ENCODE measurements around the gene INPP5A. TPM values are rescaled to one million over a fixed set of nuclear protein-coding genes. Genes with fewer than 3 reads are reported as not detected.

The INPP5A gene
- total and polyA plus RNA-seq, 2 of the 13 experiments (the other 11 are each of a cell fraction or from before 2014, with no cell fraction given) = 17.5 to 37.9 TPM

DNA sequence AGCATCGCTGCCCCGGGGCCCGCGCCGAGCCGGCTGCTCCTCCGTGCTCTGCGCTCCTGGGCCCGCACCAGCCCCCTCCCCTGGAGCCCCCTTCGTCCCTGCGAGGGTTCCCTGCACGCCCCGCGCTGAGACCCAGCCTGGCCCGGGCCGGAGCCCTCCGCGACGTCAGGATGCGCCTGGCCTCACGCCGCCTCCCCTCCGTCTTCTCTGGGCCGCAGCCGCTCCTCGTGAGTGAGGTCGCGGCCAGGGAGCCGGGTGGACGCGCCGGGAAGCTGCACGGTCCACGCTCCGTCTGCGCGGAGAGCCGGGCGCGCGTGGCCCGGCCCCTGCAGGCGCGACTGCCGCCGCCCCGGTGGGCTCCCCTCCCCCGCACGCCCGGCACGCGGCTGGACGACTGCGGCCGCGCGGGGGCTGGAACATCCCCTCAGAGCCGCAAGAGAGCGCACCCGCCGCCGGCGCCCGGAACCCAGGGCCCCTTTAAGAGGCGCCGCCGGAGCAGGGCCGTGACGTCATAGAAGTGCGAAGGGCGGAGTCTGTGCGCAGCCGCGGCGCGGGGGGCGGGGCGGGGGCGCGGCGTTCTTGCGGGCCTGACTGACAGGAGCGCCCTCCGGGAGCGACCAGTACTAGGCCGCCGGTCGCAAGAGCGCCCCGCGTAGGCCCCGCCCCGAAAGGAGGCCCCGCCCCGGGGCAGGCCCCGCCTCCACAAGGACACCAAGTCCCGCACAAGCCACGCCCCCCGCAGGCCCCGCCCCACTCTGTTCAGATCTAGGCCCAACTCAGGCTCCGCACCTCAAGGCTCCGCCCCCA is 507 bp upstream of the INPP5A start (continued):
- TF ChIP-seq, protein P1, sequence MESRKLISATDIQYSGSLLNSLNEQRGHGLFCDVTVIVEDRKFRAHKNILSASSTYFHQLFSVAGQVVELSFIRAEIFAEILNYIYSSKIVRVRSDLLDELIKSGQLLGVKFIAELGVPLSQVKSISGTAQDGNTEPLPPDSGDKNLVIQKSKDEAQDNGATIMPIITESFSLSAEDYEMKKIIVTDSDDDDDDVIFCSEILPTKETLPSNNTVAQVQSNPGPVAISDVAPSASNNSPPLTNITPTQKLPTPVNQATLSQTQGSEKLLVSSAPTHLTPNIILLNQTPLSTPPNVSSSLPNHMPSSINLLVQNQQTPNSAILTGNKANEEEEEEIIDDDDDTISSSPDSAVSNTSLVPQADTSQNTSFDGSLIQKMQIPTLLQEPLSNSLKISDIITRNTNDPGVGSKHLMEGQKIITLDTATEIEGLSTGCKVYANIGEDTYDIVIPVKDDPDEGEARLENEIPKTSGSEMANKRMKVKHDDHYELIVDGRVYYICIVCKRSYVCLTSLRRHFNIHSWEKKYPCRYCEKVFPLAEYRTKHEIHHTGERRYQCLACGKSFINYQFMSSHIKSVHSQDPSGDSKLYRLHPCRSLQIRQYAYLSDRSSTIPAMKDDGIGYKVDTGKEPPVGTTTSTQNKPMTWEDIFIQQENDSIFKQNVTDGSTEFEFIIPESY (CRISPR knock-in tag; IDR thresholded peaks at IDR 0.05) = no peak
- TF ChIP-seq NFYC (CRISPR knock-in tag; IDR thresholded peaks at IDR 0.05) = peak; percentile 43
- no peak for TF ChIP-seq AGO2 (optimal IDR thresholded peaks at IDR 0.05; ENCODE audit: low read depth, low read length)
- no peak for TF ChIP-seq ZNF619 (CRISPR knock-in tag; IDR thresholded peaks at IDR 0.05)
- TF ChIP-seq, protein P2, sequence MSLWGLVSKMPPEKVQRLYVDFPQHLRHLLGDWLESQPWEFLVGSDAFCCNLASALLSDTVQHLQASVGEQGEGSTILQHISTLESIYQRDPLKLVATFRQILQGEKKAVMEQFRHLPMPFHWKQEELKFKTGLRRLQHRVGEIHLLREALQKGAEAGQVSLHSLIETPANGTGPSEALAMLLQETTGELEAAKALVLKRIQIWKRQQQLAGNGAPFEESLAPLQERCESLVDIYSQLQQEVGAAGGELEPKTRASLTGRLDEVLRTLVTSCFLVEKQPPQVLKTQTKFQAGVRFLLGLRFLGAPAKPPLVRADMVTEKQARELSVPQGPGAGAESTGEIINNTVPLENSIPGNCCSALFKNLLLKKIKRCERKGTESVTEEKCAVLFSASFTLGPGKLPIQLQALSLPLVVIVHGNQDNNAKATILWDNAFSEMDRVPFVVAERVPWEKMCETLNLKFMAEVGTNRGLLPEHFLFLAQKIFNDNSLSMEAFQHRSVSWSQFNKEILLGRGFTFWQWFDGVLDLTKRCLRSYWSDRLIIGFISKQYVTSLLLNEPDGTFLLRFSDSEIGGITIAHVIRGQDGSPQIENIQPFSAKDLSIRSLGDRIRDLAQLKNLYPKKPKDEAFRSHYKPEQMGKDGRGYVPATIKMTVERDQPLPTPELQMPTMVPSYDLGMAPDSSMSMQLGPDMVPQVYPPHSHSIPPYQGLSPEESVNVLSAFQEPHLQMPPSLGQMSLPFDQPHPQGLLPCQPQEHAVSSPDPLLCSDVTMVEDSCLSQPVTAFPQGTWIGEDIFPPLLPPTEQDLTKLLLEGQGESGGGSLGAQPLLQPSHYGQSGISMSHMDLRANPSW (CRISPR knock-in tag; IDR thresholded peaks at IDR 0.05; ENCODE audit: borderline replicate concordance) = no peak
- TF ChIP-seq ZFP82 (CRISPR knock-in tag; IDR thresholded peaks at IDR 0.05; ENCODE audit: borderline replicate concordance) = peak; percentile 75; the same call in 1 of the 2 replicates
- TF ChIP-seq ELF1 (CRISPR knock-in tag; IDR thresholded peaks at IDR 0.05) = 0 out of 2 replicates have a peak, but pooled peaks have one; percentile 25
- TF ChIP-seq PAX8 (CRISPR knock-in tag; IDR thresholded peaks at IDR 0.05; ENCODE audit: borderline replicate concordance) = no peak
- TF ChIP-seq ZFY (CRISPR knock-in tag; IDR thresholded peaks at IDR 0.05) = peak; percentile 79
- peak; percentile 53; the same call in 1 of the 2 replicates for TF ChIP-seq ZNF329 (CRISPR knock-in tag; IDR thresholded peaks at IDR 0.05; ENCODE audit: low read depth)
- no peak for TF ChIP-seq GATAD1 (CRISPR knock-in tag; IDR thresholded peaks at IDR 0.05)
- no peak for TF ChIP-seq TCF7L2 (IDR thresholded peaks at IDR 0.05; ENCODE audit: low read depth, low read length)
- no peak for TF ChIP-seq NONO (IDR thresholded peaks at IDR 0.05)
- TF ChIP-seq NONO (CRISPR knock-in tag; conservative IDR thresholded peaks at IDR 0.05) = 0 out of 2 replicates have a peak, but pooled peaks have one; percentile 20
- TF ChIP-seq MED1 (CRISPR knock-in tag; IDR thresholded peaks at IDR 0.05) = 0 out of 2 replicates have a peak, but pooled peaks have one; percentile 14
- TF ChIP-seq, protein P3, sequence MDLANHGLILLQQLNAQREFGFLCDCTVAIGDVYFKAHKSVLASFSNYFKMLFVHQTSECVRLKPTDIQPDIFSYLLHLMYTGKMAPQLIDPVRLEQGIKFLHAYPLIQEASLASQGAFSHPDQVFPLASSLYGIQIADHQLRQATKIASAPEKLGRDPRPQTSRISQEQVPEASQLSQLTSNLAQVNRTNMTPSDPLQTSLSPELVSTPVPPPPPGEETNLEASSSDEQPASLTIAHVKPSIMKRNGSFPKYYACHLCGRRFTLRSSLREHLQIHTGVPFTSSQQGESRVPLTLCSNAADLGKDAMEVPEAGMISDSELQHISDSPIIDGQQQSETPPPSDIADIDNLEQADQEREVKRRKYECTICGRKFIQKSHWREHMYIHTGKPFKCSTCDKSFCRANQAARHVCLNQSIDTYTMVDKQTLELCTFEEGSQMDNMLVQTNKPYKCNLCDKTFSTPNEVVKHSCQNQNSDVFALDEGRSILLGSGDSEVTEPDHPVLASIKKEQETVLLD (CRISPR knock-in tag; IDR thresholded peaks at IDR 0.05; ENCODE audit: low read depth) = peak; percentile 64; the same call in 1 of the 2 replicates
- peak; percentile 75 for TF ChIP-seq POLR2G (IDR thresholded peaks at IDR 0.05; ENCODE audit: low read depth, low read length)
- peak; percentile 89 for TF ChIP-seq ZNF776 (CRISPR knock-in tag; IDR thresholded peaks at IDR 0.05)
- TF ChIP-seq, protein P4, sequence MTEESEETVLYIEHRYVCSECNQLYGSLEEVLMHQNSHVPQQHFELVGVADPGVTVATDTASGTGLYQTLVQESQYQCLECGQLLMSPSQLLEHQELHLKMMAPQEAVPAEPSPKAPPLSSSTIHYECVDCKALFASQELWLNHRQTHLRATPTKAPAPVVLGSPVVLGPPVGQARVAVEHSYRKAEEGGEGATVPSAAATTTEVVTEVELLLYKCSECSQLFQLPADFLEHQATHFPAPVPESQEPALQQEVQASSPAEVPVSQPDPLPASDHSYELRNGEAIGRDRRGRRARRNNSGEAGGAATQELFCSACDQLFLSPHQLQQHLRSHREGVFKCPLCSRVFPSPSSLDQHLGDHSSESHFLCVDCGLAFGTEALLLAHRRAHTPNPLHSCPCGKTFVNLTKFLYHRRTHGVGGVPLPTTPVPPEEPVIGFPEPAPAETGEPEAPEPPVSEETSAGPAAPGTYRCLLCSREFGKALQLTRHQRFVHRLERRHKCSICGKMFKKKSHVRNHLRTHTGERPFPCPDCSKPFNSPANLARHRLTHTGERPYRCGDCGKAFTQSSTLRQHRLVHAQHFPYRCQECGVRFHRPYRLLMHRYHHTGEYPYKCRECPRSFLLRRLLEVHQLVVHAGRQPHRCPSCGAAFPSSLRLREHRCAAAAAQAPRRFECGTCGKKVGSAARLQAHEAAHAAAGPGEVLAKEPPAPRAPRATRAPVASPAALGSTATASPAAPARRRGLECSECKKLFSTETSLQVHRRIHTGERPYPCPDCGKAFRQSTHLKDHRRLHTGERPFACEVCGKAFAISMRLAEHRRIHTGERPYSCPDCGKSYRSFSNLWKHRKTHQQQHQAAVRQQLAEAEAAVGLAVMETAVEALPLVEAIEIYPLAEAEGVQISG (CRISPR knock-in tag; IDR thresholded peaks at IDR 0.05) = peak; percentile 55
- TF ChIP-seq ZMYM2 (CRISPR knock-in tag; IDR thresholded peaks at IDR 0.05) = no peak

Data from HepG2 (cell line).